Motor neuron (in vitro differentiated cells): ENCODE measurements around the gene C15orf40. TPM values are rescaled to one million over a fixed set of nuclear protein-coding genes. Genes with fewer than 3 reads are reported as not detected.
"Not testable (repeated sequence)": the region's sequence is repeated elsewhere in the genome, so short reads cannot be mapped to it uniquely, and the experiment has no call there.

Source experiments
- ATAC-seq, 8 experiments: fragments of 200-7000 bp; cut with Tn5 transposase; replicated peaks in 6 of 8; 2 replicates each; pipeline ENCODE4 v1.8.0; 2021; ENCODE audit warnings: mild to moderate bottlenecking in 8 of 8, moderate library complexity in 8 of 8
- H3K27ac ChIP-seq, 2 donors: fragments of 250-450 bp; sonication (Bioruptor Pico); 2 replicates each; pipeline ENCODE4 v1.9.0; 2021; ENCODE audit warnings: antibody characterized with exemption in 2 of 2, mild to moderate bottlenecking in 2 of 2, moderate library complexity in 1 of 2
- H3K4me1 ChIP-seq, 2 donors: fragments of 250-450 bp; sonication (Bioruptor Pico); replicated peaks in 1 of 2; 2 replicates each; pipeline ENCODE4 v1.6.1; 2021; ENCODE audit warnings: antibody characterized with exemption in 2 of 2, mild to moderate bottlenecking in 2 of 2, moderate library complexity in 1 of 2
- H3K4me3 ChIP-seq, 5 donors: fragments of 250-450 bp; sonication (Bioruptor Pico); 2 replicates each; pipeline ENCODE4 v1.9.0; 2021; ENCODE audit warnings: antibody characterized with exemption in 5 of 5, mild to moderate bottlenecking in 5 of 5, moderate library complexity in 4 of 5
- WGBS, 10 experiments: fragments of 450-650 bp; shearing (Covaris generic); methylation state at CpG; one replicate each; pipeline ENCODE4 v1.0.0; 2022; 5-methylcytosine and 5-hydroxymethylcytosine counted together
- in situ Hi-C, 9 experiments: fragments of 400-800 bp; cut with MboI; loops; one replicate each; pipeline ENCODE4 v1.15.0; 2021; ENCODE audit warnings: low sequenced_read_pairs in 9 of 9, low pct_unique_long_range_greater_than_20kb in 2 of 9; ENCODE audit not compliant: unreplicated experiment in 9 of 9
- total RNA-seq, 8 experiments: library from RNA; unstranded; fragments of 300-600 nt; gene quantifications; 2 replicates each; pipeline versions ENCODE4 v1.2.3 to v1.2.4, GENCODE V29; 2022

The C15orf40 gene
- total RNA-seq, result 10 to 100 TPM; 12.2 to 26.0 (median 23.0) TPM

DNA sequence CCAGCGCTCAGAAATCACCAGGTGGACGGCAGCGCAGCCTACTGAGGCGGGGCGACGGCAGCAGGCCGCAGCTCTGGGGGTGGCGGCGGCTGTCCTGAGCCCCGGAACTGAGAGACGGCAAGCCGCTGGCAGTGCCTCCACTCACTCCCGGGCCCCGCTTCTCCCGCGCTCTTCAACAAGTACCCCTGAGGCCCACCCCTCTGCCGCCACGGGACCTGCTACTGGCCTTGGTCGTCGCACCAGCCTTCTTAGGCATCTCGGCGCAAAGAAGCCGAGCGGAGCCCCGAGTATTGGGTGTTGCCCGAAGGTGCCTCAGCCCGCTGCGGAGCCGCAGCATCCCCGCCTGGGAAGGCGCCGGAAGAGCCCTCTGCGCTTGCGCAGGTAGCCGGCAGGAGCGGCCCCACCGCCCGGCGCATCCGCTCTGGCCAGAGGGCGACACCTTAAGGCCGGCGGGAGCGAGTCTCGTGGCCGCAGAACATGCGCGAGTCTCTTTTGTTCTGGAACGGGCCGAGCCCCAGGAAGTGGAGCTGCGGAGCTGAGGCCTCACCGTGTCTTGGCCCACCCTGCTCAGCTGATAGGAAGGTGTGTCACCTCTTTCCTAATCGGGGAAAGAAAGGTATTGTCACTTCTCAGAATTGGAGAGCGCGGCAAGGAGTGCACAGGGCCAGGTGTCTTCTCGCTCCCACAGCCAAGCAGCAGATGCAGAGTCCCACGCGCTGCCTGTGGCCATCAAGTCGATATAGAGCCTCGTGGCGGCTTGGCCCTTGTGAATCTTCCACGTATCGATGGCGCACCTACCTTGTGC lies at the start of gene C15orf40:
Gene C15orf40 (minus strand): TSS at position 369 of the 805 bp plus-strand sequence. CDS start 32 bp downstream, at position 337.
- ATAC-seq, result peak; percentile 76 to 98 (median 96)
- Histone ChIP-seq H3K4me1 (peaks cover 34 to 36% of the 10 kb centered on the region in 2 donors), H3K27ac (peak within 1 kb of the TSS; percentile 73 to 84), H3K4me3 (peak within 1 kb of the TSS; percentile 87 to 98 (median 89))
- WGBS, 10 experiments, result 0 to 49% (median 12%) methylated on average over 1 to 25 of the region's 64 CpGs; no CpG with 5 or more reads in 4 of the 10 experiments
- in situ Hi-C loops, result loop anchor here in 2 of 9 experiments (25.0 kb wide), 2 partner anchors 201 to 474 kb away; partner anchors contain the start of genes HDGFL3 (in 1 of the 2) and RPS17 (in 1 of the 2)

DNA sequence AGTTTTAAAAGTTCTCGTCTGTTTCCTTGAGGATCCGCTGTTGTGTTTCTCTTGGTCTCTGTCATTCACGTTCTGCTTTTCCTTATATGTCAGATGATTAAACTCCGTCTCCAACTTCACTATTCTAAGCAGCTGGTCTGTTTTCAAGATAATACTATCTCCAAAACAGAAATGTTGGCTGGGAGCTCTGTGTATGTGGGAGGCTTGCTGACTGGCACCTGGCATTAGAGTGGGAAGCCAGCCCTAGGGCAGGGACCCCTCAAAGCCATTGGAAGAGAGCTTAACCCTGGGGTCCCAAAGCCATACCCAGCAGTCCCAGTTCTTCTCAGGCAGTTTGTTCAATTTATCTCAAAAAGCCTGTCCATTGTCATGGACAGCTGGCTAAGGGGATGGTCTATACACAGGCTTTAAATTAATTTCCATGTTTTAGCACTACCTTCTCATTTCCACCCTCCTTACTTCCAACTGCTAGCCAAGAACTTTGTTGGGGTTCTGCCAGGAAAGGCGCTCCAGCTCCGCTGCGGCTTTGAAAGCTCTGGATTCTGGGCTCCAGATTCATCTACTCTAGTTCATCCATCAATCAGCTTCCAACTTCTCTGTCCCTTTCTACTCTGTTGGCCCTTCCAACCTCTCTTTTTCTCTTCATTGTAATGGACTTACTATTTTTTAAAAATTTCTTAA lies 46.4 kb upstream of the C15orf40 start:
- Histone ChIP-seq H3K4me1 (no peaks in the 10 kb centered on the region), H3K27ac (no peak overlapping the region), H3K4me3 (no peak overlapping the region)
- WGBS, 10 experiments, result 77 to 100% (median 94%) methylated on average over 6 to 7 of the region's 7 CpGs; no CpG with 5 or more reads in 1 of the 10 experiments
- ATAC-seq, result no peak
- in situ Hi-C loops, result no loop called here

DNA sequence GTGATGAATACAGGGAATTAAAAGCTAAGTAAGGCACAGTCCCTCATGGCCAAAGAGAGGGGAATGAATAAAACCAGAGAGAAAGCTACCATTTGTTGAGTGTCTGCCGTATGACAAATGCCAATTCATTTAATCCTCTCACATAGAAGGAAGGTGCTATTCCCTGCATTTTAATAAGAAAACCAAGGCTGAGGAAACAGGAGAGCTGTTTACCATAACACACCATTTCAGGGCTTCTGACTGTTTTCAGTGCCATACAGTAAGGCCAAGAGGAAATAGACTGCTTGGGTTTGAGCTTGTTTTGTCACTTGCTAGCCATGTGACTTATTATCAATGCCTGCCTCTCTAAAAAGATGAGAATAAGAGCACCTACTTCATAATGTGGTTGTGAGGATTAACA lies 45.6 kb upstream of the C15orf40 start:
- H3K27ac ChIP-seq, result no peak overlapping the region
- no peak for ATAC-seq
- no peaks in the 10 kb centered on the region for H3K4me1 ChIP-seq
- H3K4me3 ChIP-seq, result no peak overlapping the region
- WGBS, 10 experiments, result 29 to 100% (median 60%) methylated on average over 1 of the region's 1 CpG; no CpG with 5 or more reads in 3 of the 10 experiments
- in situ Hi-C loops, result no loop called here

DNA sequence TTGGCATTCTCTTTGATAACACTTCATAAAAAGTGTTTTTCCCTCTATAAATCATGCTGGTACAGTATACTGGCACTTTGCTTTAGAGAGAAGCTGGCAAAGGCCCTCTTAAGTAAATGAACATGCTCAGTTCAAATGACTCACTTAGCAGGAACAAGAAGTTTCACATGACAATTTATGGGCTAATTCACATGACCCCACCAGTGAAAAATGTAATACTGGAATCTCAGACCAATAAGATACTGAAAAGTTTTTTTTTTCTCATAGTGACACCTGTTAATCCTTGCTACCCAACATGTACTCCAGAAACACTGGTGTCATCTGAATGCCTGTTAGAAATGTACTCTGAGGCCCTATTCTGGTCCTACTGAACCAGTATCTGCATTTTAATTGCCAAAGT lies 41.7 kb upstream of the C15orf40 start:
- ATAC-seq, result peak in 2 of 8 experiments; percentile 21 to 76
- Histone ChIP-seq H3K27ac (no peak overlapping the region), H3K4me1 (no peaks in the 10 kb centered on the region), H3K4me3 (no peak overlapping the region)
- in situ Hi-C loops, result no loop called here

DNA sequence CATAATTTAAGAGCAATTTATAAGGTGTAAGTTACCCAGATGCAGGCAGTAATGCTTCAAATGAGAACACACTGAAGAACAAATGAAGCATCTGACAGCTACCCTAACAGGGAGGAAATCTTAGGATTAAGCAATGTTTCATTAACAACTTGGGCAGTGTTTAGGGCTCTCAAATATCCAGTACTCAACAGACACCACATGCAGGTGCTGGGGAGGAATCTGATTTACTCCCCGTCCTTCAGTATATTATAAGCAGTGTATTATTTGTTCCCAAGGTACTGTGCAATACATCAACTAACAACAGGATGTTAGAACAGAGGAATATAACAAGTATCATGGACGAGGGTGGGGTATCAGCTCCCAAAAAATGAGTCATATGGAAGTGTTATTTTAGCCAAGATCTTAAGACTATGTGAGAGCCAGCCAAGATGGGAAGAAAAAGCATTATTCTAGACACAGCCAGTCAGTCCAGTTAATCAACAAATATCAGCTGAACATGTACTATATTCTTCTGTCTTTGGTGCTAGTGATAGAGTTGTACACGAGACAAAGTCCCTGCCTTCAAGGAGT lies 35.2 kb upstream of the C15orf40 start:
- peak in 2 of 8 experiments; percentile 93 to 96 for ATAC-seq
- 27 to 80% (median 53%) methylated on average over 1 to 3 of the region's 3 CpGs; no CpG with 5 or more reads in 2 of the 10 experiments for WGBS, 10 experiments
- in situ Hi-C loops, result no loop called here
- Histone ChIP-seq H3K4me1 (no peaks in the 10 kb centered on the region), H3K27ac (no peak overlapping the region), H3K4me3 (no peak overlapping the region)

DNA sequence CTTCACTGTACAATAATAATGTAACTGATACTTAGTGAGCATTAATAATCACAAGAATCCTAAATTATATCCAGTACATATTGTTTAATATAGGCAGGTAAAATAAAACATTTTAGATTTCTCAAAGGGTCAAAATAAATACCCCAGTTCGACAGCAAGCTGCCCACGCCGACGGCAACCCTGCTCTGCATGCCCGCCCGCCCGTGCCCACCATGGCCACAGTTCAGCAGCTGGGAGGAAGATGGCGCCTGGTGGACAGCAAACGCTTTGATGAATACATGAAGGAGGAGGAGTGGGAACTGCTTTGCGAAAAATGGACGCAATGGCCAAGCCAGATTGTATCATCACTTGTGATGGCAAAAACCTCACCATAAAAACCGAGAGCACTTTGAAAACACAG lies 32.7 kb upstream of the C15orf40 start:
- ATAC-seq, result no peak
- in situ Hi-C loops, result no loop called here
- no peak overlapping the region for H3K4me3 ChIP-seq
- no peaks in the 10 kb centered on the region for H3K4me1 ChIP-seq
- WGBS, 10 experiments, result 92 to 100% (median 97%) methylated on average over 1 to 10 of the region's 12 CpGs; no CpG with 5 or more reads in 5 of the 10 experiments
- no peak overlapping the region for H3K27ac ChIP-seq

DNA sequence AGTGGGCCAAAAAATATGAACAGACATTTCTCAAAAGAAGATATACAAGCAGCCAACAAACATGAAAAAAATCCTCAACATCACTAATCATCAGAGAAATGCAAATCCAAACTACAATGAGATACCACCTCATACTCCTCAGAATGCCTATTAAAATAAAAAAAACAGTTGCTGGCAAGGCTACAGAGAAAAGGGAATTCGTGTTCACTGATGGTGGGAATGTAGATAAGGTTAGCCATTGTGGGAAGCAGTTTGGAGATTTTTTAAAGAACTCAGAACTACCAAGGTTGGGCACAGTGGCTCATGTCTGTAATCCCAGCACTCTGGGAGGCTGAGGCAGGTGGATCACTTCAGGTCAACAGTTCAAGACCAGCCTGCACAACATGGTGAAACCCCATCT lies 27.8 kb upstream of the C15orf40 start:
- no peak for ATAC-seq
- H3K27ac ChIP-seq, result no peak overlapping the region
- in situ Hi-C loops, result no loop called here
- whole genome bisulfite sequencing, 10 experiments, result 0 to 100% (median 78%) methylated on average over 1 of the region's 1 CpG; no CpG with 5 or more reads in 3 of the 10 experiments
- H3K4me1 ChIP-seq, result no peaks in the 10 kb centered on the region
- H3K4me3 ChIP-seq, result no peak overlapping the region

DNA sequence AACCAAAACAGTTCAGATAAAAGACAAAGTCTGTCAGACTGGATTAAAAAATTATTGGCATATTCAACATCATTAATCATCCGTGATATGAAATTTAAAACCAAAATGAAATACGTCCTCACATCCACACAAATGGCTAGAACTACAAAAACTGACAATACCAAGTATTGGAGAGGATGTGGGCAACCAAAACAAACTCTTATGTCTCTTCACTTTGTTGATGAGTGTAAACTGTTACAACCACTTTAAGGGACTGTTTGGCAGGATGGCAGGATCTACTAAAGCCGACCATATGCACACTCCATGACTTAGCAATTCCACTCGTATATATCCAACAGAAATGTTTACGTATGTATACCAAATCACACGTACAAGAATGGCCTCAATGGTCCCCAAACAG lies 24.8 kb upstream of the C15orf40 start:
- no peak overlapping the region for H3K4me3 ChIP-seq
- in situ Hi-C loops, result no loop called here
- H3K4me1 ChIP-seq, result no peaks in the 10 kb centered on the region
- 78 to 100% (median 94%) methylated on average over 1 to 6 of the region's 6 CpGs for WGBS, 10 experiments
- no peak overlapping the region for H3K27ac ChIP-seq
- no peak for ATAC-seq

DNA sequence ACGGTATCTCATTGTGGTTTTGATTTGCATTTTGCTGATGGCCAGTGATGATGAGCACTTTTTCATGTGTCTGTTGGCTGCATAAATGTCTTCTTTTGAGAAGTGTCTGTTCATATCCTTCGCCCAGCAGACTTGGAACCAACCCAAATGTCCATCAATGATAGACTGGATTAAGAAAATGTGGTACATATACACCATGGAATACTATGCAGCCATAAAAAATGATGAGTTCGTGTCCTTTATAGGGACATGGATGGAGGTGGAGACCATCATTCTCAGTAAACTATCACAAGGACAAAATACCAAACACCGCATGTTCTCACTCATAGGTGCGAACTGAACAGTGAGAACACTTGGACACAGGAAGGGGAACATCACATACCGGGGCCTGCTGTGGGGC lies 19.8 kb upstream of the C15orf40 start:
- in situ Hi-C loops, H3K4me3 ChIP-seq, H3K4me1 ChIP-seq, ATAC-seq, H3K27ac ChIP-seq: not testable (repeated sequence)
- WGBS, 10 experiments, result 80 to 100% (median 100%) methylated on average over 1 to 5 of the region's 6 CpGs; no CpG with 5 or more reads in 1 of the 10 experiments

DNA sequence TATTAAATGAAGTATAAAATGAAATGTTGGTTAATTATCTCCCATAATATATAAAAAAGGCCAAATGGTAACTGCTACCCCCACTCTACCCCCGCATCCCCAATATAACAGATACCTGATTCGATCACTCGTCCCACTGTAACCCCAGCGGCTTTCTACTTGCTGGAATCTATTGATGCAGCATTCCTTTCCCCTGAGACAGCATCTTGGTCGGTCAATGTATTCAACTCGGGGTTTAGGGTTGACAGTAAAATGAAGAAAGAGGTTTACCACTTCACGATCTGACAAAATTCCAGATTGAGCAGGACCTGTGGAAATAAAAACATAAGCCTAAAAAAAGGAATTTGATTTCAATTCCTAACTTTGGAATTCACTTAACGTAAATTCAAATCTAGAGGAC lies 18.6 kb upstream of the C15orf40 start:
- in situ Hi-C loops, result no loop called here
- ATAC-seq, result no peak
- no peaks in the 10 kb centered on the region for H3K4me1 ChIP-seq
- no peak overlapping the region for H3K4me3 ChIP-seq
- no peak overlapping the region for H3K27ac ChIP-seq
- 78 to 100% (median 90%) methylated on average over 2 to 8 of the region's 8 CpGs; no CpG with 5 or more reads in 1 of the 10 experiments for WGBS, 10 experiments

DNA sequence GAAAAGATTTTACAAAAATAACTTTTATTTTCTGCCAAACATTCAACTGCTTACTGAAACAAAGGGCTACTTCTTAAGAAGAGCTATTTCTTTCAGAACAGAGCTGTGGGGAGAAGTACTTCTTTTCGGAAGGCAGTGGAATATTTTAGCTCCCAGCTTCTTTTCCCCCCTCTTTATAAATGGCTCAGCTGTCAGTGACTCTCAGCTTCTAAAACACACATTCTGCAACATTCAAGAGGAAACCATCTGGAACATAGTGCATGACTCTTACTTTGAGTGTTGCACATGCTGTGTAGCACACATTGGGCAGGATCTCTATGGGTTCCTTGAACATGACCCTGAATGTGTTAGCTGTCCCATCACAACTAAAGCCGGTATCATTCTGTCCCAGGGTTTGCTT lies 7.0 kb upstream of the C15orf40 start:
- 50 to 100% (median 80%) methylated on average over 1 to 2 of the region's 2 CpGs; no CpG with 5 or more reads in 1 of the 10 experiments for WGBS, 10 experiments
- Histone ChIP-seq H3K27ac (no peak overlapping the region), H3K4me3 (no peak overlapping the region), H3K4me1 (peaks cover 9 to 11% of the 10 kb centered on the region in 2 donors)
- no peak for ATAC-seq
- in situ Hi-C loops, result loop anchor here in 2 of 9 experiments (25.0 kb wide), 2 partner anchors 194 to 481 kb away; partner anchors contain the start of genes HDGFL3 (in 1 of the 2) and RPS17 (in 1 of the 2)

DNA sequence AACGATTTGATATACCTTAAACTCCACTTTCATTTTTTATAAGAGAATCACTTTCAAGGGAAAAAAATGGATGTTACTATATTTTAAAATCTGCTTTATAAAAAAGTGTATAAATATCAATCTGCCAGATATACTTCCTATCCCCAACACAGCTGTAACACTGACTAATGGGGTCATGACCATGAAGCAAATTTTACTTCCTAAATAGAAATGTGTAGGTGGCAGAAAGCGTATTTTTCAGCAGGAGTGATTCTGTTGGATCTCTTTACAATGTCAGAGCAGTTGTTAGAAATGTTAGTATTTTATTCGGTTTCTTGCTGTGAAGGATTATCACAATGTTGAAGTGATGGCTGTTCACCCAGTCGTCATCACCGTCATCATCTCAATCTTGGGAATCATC lies 5.5 kb upstream of the C15orf40 start:
- Histone ChIP-seq H3K27ac (no peak overlapping the region), H3K4me3 (no peak overlapping the region), H3K4me1 (peaks cover 24 to 26% of the 10 kb centered on the region in 2 donors)
- 20 to 100% (median 96%) methylated on average over 1 to 5 of the region's 5 CpGs for WGBS, 10 experiments
- no peak for ATAC-seq
- in situ Hi-C loops, result loop anchor here in 2 of 9 experiments (25.0 kb wide), 2 partner anchors 195 to 480 kb away; partner anchors contain the start of genes HDGFL3 (in 1 of the 2) and RPS17 (in 1 of the 2)
